NCI-H2029 (cell line): ENCODE data around the gene SLC44A1.

ENCODE experiments used
- DNase-seq: peaks from one replicate; lab custom pipeline; 2025; lab: John Stamatoyannopoulos, UW

Gene SLC44A1

DNA sequence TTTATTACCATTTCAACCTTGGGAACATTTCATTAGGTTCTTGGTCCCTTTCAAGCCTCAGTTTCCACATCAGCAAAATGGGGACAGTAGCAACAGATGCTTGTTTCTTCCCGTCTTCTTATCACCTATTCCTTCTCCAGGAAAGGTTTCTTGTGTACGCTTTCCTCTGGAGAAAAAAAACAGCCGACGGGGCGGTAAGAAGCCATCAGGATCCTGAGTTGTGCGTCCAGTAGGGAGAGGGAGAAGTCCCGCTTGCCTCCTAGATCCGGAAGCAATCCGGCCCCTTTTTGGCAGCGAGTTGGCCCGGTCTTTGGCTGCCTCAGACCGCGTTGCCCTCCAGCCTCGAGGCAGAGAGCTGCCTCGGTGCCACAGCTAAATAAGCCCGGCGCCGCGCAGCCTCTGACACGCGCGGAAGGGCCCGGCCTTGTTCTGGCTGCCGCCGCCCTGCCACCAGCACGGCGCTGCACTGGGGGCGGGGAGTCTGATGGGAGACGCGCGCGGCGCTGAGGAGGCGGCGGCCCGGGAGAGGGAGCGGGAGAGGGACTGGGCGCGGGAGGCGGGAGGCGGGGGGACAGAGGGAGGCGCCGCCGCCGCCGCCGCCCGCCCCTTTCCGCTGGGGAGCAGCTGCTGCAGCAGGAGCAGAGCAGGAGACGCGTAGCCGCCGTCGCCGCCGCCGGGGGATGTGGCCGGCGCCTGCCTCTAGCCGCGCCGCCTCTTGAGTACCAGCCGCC lies at the start of gene SLC44A1:
Gene SLC44A1 (plus strand): TSS at position 649 of the 731 bp plus-strand sequence. CDS start 218 bp downstream, outside the sequence.
- DNase-seq, result peak; percentile 92

DNA sequence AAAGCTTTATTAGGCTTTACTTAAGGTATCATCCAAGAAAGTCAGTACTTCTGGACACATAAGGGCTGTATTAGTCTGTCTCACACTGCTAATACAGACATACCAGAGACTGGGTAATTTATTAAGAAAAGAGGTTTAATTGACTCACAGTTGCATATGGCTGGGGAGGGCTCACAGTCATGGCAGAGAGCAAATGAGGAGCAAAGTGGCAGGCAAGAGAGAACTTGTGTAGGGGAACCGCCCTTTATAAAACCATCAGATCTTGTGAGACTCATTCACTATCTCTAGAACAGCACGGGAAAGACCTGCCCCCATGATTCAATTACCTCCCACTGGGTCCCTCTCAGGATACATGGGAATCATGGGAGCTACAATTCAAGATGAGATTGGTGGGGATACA lies 49.2 kb upstream of the SLC44A1 start:
- no peak for DNase-seq

DNA sequence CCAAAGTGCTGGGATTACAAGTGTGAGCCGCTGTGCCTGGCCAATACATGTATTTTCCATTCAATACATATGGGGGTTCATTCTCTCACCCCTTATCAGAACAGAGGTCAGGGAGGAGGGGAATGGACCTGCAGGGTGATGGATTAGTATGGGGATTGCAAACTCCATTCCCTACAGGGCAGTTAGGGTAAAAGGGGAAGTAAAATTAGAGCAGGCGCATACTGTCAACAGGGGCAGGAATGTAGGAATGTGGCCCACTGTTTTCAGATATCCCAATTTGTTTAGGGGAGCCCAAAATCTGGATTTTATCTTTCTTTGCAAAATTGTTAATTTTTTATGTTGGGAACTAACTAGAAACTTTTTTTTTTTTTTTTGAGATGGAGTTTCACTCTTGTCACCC lies 46.4 kb upstream of the SLC44A1 start:
- no peak for DNase-seq

DNA sequence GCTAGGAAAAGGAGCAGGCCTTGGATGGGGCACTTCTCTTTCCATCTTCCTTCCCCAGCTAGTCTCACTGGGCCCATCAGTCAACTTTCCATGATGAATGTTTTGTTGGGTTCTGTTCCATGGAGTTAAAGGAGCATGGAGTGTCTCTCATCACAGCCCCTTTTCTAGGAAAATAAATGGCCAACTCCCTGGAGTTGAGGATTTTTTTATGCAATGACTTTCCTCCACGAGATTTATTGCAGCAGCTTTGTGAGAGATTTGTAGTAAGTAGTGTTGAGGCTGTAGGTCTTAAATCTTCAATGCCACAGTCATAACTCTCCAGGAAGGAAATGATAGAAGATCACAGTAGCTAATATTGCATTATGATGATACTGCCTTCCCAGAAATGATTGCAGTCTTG lies 45.6 kb upstream of the SLC44A1 start:
- no peak for DNase-seq

DNA sequence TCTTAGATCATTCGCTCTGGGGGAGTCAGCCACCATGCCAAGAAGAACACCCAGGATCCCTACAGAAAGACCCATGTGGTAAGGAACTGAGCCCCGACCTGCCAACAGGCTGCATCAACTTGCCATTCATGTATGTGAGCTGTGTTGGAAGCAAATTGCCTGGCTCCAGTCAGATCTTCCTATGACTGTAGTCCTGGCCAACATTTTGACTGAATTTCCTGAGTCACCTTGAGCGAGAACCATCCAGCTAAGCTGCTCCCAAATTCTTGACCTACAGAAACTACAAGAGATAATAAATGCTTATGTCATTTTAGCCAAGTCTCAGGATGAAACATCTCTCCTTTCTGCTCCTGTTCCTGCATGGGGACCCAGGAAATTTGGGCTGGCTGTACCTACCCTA lies 40.0 kb upstream of the SLC44A1 start:
- DNase-seq, result no peak

DNA sequence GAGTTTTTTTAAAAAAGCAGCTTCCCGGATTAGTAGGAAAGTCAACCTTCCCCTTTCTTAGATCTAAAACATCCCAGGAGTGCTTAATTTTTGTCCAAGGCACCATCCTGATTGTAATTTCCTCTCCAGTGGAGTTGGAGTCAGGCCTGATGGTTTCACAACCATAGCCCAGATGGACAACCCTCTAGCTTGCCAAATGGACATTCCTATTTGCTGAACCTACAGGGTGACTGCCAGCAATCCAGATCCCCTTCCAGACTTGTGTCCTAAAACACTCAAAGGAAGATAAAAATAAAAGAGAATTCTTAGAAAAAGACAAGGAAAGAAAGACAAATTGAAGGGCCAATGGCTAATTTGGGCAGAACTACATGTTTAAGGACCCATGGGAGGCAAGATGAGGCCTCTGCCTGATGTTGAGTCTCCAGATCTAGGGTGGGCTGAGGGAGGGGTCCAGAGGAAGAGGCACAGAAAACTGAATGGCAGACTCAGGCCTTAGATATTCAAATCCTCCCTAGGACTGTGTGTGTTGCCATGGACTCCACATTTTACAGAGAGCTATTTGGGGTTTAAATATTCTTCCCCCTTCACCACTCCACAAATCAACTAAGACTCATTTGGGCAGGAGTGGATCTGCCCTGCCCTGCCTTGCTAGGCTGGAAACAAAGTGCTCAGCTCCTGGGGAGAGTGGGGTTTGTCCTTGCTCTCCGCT lies 38.5 kb upstream of the SLC44A1 start:
- no peak for DNase-seq

DNA sequence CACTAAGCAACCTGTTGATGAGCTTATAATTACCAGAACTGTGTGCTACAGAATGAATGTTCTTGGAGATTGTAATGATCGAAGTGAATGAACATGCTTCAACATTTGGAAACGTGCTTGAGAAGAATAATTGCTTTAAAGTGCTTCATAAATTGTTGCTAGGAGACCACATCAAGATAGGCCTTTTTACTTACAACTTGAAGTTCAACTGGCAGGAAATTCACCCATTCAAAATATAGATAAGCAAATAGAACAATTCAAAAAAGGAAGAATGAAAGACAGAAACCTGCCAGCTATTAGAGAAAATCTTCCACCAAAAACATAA lies 38.0 kb upstream of the SLC44A1 start:
- no peak for DNase-seq

DNA sequence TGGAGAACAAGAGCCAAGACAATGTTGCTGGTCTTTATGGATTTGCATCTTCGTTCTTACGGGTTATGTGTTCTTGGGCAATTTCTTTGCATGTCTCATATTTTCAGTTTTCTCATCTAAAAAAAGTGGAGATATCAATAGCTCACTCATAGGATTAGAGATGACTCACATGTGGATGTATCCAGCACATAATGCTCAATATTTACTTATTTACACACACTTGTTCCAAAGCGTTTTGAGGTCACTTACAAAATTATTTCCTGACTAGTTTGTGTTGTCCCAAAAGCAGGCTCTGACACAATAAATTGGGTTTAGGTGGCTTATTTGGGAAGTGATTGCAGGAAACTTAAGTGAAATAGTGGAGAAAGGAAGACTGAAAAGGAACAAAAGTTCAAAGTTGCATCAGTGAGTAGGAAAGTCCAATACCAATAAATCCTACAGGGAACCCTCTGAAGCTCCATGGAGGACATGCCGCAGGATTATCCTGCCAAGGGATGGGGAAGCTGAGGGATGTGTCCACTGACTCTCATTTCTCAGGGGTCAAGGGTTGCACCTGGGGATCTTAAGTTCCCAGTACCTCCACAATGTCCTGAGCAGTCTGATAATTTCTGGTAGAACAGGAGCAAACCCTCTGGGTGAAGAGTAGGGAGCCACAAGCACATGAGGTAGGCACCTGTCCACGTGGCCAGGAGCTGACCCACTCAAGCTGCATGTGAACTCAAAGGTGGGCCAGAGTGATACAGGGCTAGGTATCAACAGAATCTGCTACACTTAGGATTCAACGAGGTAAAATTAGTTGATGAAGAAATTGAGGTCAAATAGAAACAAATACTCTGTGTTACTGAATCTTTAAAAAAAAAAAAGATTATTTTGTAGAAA lies 37.4 kb upstream of the SLC44A1 start:
- DNase-seq, result no peak

DNA sequence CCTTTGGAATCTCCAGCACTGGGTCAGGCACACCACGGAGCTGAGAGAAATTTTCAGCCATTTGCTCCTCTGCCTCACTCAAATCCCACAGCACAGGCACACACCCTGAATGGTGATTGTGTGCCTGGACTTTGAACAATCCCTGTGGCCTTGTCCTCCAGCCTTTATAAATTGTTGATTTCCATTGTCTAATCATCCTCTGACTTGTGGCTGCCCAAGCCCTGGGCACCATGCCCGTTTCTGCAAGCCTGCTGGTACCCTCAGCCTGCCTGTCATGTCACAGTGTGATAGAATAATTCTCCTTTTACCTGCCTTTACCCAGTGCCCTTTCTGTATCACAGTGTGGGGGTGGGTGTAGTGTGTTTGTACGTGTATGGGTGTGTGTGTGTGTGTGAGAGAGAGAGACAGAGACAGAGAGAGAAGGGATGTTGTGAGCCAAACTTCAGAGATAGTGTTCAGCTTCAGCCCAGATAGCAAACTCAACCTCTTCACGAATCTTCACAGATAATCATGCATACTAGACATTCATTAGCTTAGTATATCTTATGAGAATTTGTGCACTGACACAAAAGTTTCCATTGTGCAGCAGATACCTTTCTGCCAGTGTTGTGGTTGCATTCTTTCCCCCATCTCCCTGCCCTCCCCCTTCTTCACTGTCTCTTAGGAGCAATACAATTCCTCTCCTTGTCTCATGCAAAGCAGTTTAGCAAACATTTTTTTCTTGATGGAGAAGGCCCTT lies 27.8 kb upstream of the SLC44A1 start:
- DNase-seq, result no peak

DNA sequence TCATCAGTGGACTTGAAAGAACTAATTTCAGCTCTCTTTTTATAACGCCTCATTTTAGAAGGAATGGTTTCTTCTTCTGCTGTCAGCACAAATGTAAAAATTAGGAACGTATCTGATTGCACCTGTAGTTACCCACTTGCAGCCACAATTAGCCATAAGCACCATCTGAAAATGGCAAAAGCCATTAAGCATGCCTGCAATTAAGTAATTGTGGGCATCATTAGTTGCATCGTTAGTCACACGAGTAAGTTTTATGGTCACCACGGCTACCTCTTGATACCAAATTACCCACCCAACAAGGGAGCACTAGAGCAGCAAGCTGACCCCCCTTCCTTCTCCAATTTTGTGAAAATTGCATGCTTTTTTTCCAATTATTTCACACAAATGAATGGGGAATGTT lies 25.8 kb upstream of the SLC44A1 start:
- no peak for DNase-seq

DNA sequence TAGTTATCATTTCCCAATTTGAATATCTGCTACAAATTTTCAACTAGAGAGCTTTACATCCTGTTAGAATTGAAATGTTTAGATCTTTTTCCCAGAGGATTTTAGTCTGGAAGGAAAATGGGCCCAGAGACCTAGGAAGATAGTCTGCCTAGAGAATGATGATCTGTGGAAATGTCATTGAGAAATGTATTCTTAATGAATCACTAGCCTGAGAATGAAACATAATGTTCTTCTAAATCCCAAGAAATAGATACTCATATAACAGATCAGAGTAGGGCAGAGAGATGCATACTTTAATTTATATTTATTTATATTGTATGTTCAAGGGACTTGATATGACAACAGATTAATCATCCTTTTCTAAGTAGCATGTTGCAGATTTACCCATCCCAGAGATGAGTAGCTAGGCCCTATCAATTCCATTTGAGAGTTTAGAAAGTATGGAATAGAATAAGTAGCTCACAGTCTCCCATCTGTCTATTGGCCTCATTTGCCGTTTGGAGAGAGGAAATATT lies 25.1 kb upstream of the SLC44A1 start:
- DNase-seq, result no peak

DNA sequence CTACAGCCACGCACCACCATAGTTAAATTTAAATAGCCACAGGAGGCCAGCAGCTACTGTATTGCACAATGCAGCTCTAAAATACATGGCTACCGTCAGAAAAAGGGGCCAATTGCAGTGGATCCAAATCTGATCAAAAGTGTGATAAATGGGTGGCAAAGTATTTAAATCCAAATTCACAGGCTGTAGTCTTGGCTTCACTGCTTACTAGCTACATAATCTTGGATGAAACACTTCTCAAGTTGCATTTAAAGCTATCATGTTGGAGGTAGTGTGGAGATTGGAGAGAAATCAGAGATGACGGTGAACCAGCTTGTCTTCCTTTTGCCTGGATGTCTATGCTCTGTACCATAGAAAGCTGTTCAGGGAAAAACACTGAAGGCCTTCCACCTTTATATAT lies 24.0 kb upstream of the SLC44A1 start:
- no peak for DNase-seq

DNA sequence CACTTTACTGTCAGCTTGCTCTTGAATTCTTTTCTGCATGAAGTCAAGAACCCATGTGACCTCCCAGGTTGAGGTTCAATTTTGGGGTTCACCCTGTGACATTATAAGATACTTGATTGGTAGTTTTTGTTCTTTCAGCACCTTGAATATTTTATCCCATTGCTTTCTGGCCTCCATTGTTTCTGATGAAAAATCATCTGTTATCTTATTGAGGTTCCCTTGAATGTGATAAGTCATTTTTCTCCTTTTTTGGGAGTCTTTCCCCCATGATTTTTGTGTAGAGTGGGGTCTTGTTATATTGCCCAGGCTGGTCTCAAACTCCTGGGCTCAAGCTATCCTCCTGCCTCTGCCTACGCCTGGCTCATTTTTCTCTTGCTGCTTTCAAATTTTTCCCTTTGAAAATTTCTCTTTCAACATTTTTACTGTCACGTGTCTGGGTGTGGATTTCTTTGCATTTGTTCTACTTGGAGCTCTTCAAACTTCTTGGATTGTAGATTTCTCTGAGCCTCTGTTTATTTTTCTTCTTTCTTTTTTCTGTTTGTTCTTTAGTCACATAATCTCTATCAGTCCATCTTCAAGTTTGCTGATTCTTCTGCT lies 20.8 kb upstream of the SLC44A1 start:
- no peak for DNase-seq

DNA sequence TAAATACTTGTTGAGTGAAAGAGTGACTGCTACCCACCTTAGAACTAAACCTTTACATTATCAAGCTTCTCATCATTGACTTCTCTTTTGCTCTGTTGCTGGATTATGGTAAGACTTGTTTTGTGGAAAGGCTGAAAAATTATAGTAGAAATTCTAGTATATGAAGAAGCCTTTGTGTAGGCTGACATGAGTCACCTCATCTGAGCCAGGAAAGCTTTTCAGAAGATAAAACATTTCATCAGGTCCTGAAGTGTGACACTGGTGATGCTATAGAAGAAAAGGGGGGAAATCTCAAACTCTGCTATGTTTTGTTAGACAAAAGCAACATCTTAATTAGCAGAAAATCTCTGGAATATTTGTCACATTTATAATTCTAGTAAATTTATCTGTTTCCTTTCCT lies 18.4 kb upstream of the SLC44A1 start:
- no peak for DNase-seq

DNA sequence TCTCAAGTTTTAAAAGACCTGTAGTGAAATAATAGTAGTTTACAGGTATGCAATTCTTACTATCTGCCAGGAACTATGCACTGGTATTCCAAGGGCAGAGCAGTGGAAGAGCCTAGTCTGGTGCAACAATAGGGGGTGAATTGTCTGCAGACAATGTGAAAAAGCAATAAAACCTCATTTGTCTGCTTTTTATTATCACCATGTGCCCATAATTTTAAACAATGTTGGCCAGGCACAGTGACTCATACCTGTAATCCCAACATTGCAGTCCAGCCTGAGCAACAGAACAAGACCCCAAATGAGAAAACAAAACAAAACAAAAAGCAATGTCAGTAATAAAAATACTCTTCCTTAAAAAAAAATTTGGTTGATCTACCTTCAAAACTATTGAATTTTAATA lies 12.2 kb upstream of the SLC44A1 start:
- DNase-seq, result no peak

DNA sequence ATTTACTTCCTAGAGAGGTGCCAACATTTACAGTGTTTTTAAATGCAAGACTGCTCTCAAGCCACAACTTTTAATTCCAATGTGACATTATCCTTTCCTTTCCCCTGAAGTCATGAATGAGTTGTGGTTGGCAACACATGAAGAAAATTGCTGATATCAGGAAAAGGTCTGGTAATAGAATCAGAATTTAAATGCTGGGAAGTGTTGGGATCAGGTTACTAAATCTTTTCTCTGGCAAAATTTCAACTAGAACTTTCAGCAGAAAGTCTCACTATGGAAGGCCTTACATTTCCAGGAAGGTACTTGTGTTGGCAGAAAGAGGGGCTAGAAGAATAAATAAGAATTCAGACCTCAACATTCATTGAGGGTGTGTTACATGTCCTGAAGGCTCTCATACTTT lies 10.6 kb upstream of the SLC44A1 start:
- no peak for DNase-seq

DNA sequence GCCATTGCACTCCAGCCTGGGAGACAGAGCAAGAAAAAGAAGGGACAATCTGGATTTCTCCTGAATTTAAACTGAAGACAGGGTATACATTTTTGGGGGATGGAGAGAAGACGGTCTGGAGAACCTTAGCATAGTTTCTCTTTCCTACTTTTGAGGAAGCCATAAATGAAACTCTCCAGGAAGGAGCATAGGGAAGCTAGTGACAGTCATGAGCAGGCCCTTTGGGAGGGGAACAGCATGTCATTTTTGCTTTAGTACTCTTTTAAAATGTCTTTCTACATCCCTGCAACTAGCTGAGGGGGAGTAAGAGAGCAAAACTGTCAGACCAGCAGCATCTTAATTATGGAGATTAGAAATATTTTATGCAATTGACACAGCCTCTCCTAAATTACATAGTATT lies 8.2 kb upstream of the SLC44A1 start:
- DNase-seq, result no peak

DNA sequence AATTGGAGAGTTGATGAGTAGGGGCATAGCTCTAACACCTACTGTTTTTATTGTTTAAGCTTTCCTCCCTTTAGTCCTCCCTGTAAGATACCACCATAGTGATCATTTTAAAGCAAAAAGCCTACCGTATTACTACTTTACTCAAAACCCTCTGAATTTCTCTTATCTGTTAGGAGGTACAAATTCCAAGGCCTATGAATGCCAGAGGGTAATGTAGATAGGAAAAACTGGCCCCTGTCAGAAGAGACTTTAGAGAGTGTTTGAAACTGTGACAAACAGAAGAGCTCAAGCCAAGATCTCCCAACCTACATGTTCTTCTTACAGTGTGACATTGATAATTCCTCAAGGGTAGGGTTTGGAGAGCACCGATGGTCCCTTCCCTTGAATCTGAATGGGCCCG lies 7.2 kb upstream of the SLC44A1 start:
- no peak for DNase-seq

DNA sequence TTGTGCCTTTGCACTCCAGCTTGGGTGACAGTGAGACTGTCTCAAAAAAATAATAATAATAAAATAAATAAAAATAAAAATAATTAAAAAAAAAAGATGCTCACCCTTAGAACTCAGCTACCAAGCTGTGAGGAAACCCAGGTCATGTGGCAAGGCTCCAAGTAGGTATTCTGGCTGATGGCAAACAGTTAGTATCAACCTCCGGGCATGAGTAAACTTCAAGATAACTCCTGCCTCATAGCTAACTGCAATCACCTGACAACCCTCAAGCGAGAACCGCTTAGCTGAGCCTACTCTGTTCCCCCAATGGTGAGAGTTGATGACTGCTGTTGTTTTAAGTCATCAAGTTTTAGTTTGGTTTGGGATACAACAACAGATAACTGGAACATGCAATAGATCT lies 6.1 kb upstream of the SLC44A1 start:
- no peak for DNase-seq

DNA sequence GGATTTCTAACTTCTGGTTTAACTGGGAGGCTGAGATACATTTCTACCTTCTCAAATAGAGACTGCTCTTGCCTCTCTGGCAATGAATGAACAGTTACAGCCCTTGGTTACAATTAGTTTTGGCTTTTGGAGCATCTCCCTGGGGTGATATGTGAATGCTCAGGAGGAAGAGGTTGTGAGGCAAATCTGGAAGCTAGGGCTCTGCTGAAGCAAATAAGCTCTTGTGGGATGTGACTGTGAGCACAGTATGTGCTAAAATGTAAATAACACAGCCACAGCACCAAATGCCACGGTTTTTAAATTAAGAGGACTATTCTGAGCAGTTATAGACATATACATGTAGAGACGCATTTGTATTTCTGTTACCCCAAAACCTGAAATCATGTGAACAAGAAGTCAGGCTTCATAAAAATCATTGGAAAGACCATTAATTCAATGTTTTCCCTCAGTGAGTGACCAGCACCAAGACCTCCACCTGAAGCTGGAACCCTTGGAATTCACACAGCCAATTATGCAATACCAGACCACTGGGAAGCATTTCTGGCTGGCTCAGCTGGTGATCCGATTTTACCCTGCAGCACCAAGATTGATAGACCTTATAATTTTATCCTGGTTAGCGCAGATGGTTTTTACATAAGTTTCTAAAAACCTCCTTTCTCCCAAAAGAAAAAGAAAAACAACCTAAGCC lies 3.0 kb upstream of the SLC44A1 start:
- DNase-seq, result no peak

DNA sequence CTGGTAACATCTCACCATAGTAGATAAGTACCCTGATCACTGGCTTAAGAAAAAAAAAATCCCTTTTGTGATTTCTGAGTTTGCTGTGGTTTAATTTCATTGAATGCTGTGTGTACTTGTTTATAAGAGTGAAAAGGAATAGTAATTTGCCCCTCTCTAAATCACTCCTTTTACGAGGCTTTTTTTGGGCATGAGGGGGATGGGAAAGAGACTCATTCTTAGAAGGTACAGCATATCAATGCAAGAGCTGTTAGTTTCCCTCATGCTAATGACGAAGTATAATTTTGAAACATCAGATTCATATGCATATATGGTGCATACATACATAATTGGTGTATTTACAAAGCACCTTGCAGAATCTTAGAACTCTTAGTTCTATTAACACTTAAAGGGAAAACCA lies 2.4 kb upstream of the SLC44A1 start:
- DNase-seq, result no peak
